GM21619 (cell line): ENCODE measurements around the gene GZMA.
"Not testable (repeated sequence)": the region's sequence is repeated elsewhere in the genome, so short reads cannot be mapped to it uniquely, and the experiment has no call there.

Source experiments
- ATAC-seq: cut with Tn5 transposase; IDR thresholded peaks from one replicate; pipeline ENCODE4 v1.9.1; 2021; ENCODE audit not compliant: unreplicated experiment

GZMA gene

DNA sequence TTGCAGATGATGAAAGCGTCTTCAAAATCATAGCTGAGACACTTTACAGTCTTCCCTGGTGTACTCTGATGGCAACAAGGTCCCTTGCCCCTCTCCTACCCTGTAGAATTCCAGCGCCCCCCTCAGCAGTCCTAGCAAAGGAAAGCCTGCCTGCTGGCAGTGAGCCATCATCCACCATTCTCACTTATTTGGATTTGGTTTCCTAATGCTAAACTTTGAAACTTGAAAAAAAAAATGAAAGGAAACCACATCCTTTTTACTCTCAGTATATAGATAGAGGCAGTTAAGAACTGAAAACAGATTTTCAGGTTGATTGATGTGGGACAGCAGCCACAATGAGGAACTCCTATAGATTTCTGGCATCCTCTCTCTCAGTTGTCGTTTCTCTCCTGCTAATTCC lies at the start of gene GZMA:
Gene GZMA, plus strand, starts transcription at position 299 of the 400 bp plus-strand sequence. Its CDS starts 37 bp downstream, at position 336.
- ATAC-seq, result no peak

DNA sequence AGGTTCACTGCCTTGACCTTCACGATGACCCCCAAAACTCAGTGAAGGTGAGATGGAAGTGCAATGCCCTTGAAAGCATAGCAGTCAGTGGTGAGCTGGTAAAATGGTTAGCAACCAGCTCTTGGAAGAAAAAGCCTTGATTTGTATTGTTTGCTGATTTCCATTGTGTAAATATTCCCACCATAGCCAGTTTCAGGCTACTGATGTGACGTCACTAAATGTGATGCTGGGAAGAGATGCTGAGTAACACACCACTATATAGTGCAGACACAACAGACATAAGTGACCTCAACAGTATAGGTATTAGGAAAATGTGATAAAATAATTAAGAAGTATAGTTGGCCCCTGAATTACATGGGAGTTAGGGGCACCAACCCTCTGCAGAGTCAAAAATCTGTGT lies 47.3 kb upstream of the GZMA start:
- ATAC-seq, result no peak

- no peak for ATAC-seq
Measured at GRCh38 chr5:55062039-55062779, 40.2 kb upstream of the GZMA start.

- ATAC-seq, result no peak
Measured at GRCh38 chr5:55063220-55063863, 39.1 kb upstream of the GZMA start.

- ATAC-seq, result no peak
Measured at GRCh38 chr5:55063899-55064298, 38.5 kb upstream of the GZMA start.

DNA sequence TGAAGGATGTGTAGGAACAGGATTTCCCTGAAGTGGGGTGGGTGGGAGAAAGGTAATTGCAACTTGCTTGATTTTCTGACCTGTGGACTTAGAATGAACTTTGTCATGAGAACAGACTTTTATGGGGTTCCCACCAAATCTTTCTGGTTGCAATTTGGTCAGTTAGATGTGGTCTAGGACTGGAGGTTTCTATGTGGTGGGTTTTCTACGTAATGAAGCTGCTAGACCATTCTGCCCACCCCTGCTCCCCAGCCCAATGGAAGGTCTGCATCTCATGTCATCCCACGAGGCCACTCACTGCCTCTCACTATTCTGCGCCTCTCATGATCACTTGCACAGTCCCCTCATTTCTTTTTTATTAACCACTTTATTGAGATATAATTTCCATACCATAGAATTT lies 37.9 kb upstream of the GZMA start:
- ATAC-seq, result no peak

DNA sequence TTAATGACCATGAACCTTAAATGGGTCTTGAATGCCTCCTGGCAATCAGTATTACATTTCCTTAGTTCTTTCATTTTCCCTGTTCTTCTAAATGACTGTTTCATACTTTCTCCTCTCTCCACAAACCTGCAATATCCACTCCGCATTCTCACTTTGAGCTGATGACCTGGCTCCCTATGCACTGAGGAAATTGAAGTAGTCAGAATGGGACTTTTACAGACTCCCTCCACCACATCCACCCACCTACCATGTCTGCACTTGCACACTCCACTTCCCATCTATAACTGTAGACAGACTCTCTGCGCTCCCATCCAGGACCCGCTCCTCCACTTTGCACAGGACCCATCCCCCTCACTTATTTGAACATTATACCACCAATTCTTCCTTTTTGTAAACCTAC lies 36.2 kb upstream of the GZMA start:
- ATAC-seq, result no peak

DNA sequence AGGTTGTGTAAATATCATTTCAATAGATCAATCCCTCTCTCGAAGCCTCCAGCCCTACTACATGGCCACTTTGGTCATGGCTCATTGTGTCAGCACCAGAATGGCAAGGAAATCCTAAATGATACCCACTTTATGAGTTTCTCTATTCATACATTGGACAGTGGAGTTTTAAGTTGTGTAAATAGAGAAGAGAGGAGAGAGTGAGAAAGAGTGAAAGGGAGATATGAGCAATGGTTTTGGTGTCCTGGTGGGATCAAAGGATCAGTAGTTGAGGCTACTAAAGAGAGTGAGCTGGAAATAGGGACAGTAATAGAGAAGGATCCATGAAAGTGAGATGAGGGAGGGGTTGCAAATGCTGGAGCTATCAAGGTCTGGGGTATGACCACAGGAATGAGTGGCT lies 31.5 kb upstream of the GZMA start:
- no peak for ATAC-seq

GRCh38 chr5:55071413-55071812 lies 31.0 kb upstream of the GZMA start:
- no peak for ATAC-seq

- no peak for ATAC-seq
Measured at GRCh38 chr5:55072666-55073065, 29.8 kb upstream of the GZMA start.

- no peak for ATAC-seq
Measured at GRCh38 chr5:55073211-55073610, 29.2 kb upstream of the GZMA start.

- ATAC-seq, result no peak
Measured at GRCh38 chr5:55081541-55081940, 20.9 kb upstream of the GZMA start.

GRCh38 chr5:55089301-55089700 lies 13.1 kb upstream of the GZMA start:
- ATAC-seq, result not testable (repeated sequence)

DNA sequence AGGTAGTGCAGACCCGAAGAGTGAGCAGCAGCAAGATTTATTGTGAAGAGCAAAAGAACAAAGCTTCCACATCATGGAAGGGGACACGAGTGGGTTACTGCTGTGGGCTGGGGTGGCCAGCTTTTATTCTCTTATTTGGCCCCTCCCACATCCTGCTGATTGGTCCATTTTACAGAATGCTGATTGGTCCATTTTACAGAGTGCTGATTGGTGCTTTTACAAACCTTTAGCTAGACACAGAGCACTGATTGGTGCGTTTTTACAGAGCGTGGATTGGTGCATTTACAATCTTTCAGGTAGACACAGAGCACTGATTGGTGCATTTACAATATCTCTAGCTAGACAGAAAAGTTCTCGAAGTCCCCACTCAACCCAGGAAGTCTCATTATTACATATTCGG lies 11.4 kb upstream of the GZMA start:
- not testable (repeated sequence) for ATAC-seq

GRCh38 chr5:55096182-55096581 lies 6.3 kb upstream of the GZMA start:
- no peak for ATAC-seq

DNA sequence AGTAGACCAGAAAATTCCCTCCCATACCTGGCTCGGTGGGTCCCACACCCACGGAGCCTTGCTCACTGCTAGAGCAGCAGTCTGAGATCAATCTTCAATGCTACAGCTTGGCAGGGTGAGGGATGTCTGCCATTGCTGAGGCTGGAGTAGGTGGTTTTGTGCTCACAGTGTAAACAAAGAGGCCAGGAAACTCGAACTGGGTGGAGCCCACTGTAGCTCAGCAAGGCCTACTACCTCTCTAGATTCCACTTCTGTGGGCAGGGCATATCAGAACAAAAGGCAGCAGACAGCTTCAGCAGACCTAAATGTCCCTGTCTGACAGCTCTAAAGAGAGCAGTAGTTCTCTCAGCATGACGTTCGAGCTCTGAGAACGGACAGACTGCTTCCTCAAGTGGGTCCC lies 5.6 kb upstream of the GZMA start:
- ATAC-seq, result no peak

DNA sequence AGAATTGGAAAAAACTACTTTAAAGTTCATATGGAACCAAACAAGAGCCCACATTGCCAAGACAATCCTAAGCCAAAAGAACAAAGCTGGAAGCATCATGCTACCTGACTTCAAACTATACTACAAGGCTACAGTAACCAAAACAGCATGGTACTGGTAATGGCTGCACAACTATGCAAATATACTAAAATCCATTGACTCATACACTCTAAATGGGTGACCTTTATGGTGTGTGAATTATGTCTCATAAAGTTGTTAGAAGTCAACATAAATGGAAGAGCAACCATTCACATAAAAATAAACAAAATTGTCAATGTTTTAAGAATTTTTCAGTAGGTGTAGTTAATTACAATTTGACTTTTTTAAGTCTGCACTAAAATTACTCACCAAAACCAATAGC lies 1.3 kb upstream of the GZMA start:
- not testable (repeated sequence) for ATAC-seq

GRCh38 chr5:55101556-55102276 lies 730 bp upstream of the GZMA start:
- ATAC-seq, result no peak

- ATAC-seq, result no peak
Measured at GRCh38 chr5:55104036-55104772, 1.8 kb downstream of the GZMA start.

DNA sequence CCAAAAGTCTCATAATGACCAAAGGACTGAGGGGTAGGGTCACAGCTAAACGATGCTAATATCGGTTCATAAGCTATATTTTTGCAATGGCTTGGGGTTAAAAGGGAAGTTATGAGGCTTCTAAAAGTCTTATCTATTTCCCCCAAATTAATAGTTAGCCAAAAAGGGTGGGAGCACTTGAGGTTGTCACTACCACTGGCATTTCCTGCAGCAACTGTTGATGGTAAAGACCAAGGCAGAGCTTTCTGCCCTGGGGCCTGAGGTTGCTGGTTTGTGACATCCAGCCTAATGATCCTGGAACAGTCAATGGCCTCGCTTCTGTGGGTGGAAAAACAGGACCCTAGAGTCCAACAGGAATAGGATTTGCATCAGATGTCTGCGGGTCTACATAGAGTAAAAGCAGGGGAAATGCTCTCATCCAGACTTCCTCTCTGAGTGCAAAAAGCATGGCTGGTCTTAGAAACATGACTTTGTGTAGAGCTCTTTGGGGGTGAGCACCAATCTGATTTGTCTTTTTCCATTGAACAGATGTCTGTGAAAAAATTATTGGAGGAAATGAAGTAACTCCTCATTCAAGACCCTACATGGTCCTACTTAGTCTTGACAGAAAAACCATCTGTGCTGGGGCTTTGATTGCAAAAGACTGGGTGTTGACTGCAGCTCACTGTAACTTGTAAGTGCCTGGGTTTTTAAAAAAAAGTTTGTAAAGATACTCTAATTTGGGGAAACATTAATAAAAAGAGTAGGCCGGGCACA lies 2.7 kb downstream of the GZMA start:
- no peak for ATAC-seq

DNA sequence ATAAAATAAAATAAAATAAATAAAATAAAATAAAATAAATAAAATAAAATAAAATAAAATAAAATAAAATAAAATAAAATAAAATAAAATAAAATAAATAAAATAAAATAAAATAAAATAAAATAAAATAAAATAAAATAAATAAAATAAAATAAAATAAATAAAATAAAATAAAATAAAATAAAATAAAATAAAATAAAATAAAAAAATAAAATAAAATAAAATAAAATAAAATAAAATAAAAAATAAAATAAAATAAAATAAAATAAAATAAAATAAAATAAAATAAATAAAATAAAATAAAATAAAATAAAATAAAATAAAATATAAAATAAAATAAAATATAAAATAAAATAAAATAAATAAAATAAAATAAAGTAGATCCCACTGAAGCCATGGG lies 3.5 kb downstream of the GZMA start:
- not testable (repeated sequence) for ATAC-seq
